Erythroblast (primary cell): ENCODE measurements around the gene AP5B1.
"Not testable (repeated sequence)": the region's sequence is repeated elsewhere in the genome, so short reads cannot be mapped to it uniquely, and the experiment has no call there.

Source experiments
- DNase-seq, 2 experiments: peaks; one replicate each; lab custom pipeline; 2025; lab: John Stamatoyannopoulos, UW
- GATA1 ChIP-seq: IDR thresholded peaks from 2 replicates; pipeline ENCODE4 v1.6.1; 2011; ENCODE audit warnings: low read depth, mild to moderate bottlenecking, control low read depth, low read length, moderate library complexity
- POLR2A ChIP-seq: IDR thresholded peaks from 2 replicates; pipeline ENCODE4 v1.6.1; 2011; ENCODE audit warnings: mild to moderate bottlenecking, low read length

The AP5B1 gene

GRCh38 chr11:65774525-65775306 is 6.1 kb downstream of the AP5B1 start:
- TF ChIP-seq POLR2A (peak; percentile 12), GATA1 (no peak)
- no peak for DNase-seq

- TF ChIP-seq GATA1 = no peak
- TF ChIP-seq POLR2A = peak; percentile 6
- DNase-seq = no peak
Observed at GRCh38 chr11:65773784-65774411, 6.9 kb downstream of the AP5B1 start.

- DNase-seq = no peak
- no peak for TF ChIP-seq GATA1
- no peak for TF ChIP-seq POLR2A
Observed at GRCh38 chr11:65771589-65772112, 9.1 kb downstream of the AP5B1 start.

GRCh38 chr11:65770951-65771567 is 9.7 kb downstream of the AP5B1 start:
- no peak for TF ChIP-seq GATA1
- TF ChIP-seq POLR2A = no peak
- DNase-seq = no peak

- not testable (repeated sequence) for DNase-seq
Observed at GRCh38 chr11:65767806-65768205, 13.0 kb downstream of the AP5B1 start.

- TF ChIP-seq GATA1 (no peak), POLR2A (no peak)
Observed at GRCh38 chr11:65767406-65767805, 13.4 kb downstream of the AP5B1 start.

GRCh38 chr11:65766535-65766934 is 14.2 kb downstream of the AP5B1 start:
- TF ChIP-seq GATA1 (no peak), POLR2A (no peak)
- no peak for DNase-seq

More at GRCh38 chr11:65767406-65767805, 13.4 kb downstream of the AP5B1 start:
- no peak for DNase-seq

- no peak for TF ChIP-seq GATA1
- TF ChIP-seq POLR2A = no peak
- no peak for DNase-seq
Observed at GRCh38 chr11:65764434-65764833, 16.3 kb downstream of the AP5B1 start.

- DNase-seq = not testable (repeated sequence)
Observed at GRCh38 chr11:65762816-65763215, 18.0 kb downstream of the AP5B1 start.

- DNase-seq = not testable (repeated sequence)
Observed at GRCh38 chr11:65762169-65762568, 18.6 kb downstream of the AP5B1 start.

GRCh38 chr11:65745049-65745448 is 35.7 kb downstream of the AP5B1 start:
- no peak for DNase-seq
- TF ChIP-seq GATA1 (no peak), POLR2A (no peak)

- peak in 1 of 2 experiments; percentile 14 for DNase-seq
- TF ChIP-seq GATA1 (no peak), POLR2A (no peak)
Observed at GRCh38 chr11:65744699-65745042, 36.1 kb downstream of the AP5B1 start.

- no peak for DNase-seq
- TF ChIP-seq GATA1 (no peak), POLR2A (no peak)
Observed at GRCh38 chr11:65744026-65744698, 36.6 kb downstream of the AP5B1 start.

GRCh38 chr11:65743681-65744025 is 37.1 kb downstream of the AP5B1 start:
- TF ChIP-seq GATA1 (no peak), POLR2A (no peak)
- no peak for DNase-seq

- DNase-seq = no peak
Observed at GRCh38 chr11:65742353-65742752, 38.4 kb downstream of the AP5B1 start.

More at GRCh38 chr11:65742353-65742752, 38.4 kb downstream of the AP5B1 start:
- TF ChIP-seq GATA1 (no peak), POLR2A (no peak)
